ENCODE data around the gene FOS. TPM values are rescaled to one million over a fixed set of nuclear protein-coding genes. Genes with fewer than 3 reads are reported as not detected.

The FOS gene
- total and polyA plus RNA-seq, 2 experiments from 2014 or later = 47.3 to 54.8 TPM

- DNase-seq (ENCODE audit: low spot score) (no peak), ATAC-seq (no peak)
- H3K9me3 Mint-ChIP-seq = no peaks in the 10 kb centered on the region
- no peak overlapping the region for H2AFZ ChIP-seq
- H3K27me3 ChIP-seq (ENCODE audit: insufficient read depth) = no peaks in the 10 kb centered on the region
- H3K4me3 ChIP-seq = no peak overlapping the region
- no peaks in the 10 kb centered on the region for H3F3A ChIP-seq (replicated peaks; ENCODE audit: low read depth)
- no peak overlapping the region for H3K4me2 ChIP-seq
- peaks cover 14% of the 10 kb centered on the region for H3K4me1 Mint-ChIP-seq
- peaks cover 3% of the 10 kb centered on the region; the same call in 1 of the 2 replicates for H3K4me1 ChIP-seq (ENCODE audit: insufficient read depth)
- no peaks in the 10 kb centered on the region for H3K36me3 Mint-ChIP-seq (ENCODE audit: low read depth)
- H4K20me1 ChIP-seq (replicated peaks; ENCODE audit: insufficient read depth) = no peaks in the 10 kb centered on the region
- H3K27ac Mint-ChIP-seq = no peak overlapping the region
- H3K36me3 ChIP-seq (ENCODE audit: insufficient read depth) = no peaks in the 10 kb centered on the region
- no peaks in the 10 kb centered on the region for H3K9me2 ChIP-seq (ENCODE audit: insufficient read depth)
- no peak for TF ChIP-seq ZNF114 (CRISPR knock-in tag; IDR thresholded peaks at IDR 0.05)
- TF ChIP-seq POLR2AphosphoS5 (IDR thresholded peaks at IDR 0.05; ENCODE audit: low read depth) = no peak
- no peak for TF ChIP-seq REST (IDR thresholded peaks at IDR 0.05; ENCODE audit: unreplicated experiment)
- TF ChIP-seq JUNB (IDR thresholded peaks at IDR 0.05; ENCODE audit: unreplicated experiment) = no peak
- no peak overlapping the region for H3K4me3 Mint-ChIP-seq
- H3K79me2 ChIP-seq (replicated peaks; ENCODE audit: insufficient read depth) = no peaks in the 10 kb centered on the region
- H3K27ac ChIP-seq (ENCODE audit: low read depth) = no peak overlapping the region
- H3K27me3 Mint-ChIP-seq (ENCODE audit: insufficient read depth, low read depth, poor library complexity) = peaks cover 5% of the 10 kb centered on the region
Measured at GRCh38 chr14:75313294-75313693, 34.7 kb downstream of the FOS start.

GRCh38 chr14:75315144-75315543, 36.5 kb downstream of the FOS start:
- Histone ChIP-seq H3K4me2 (no peak overlapping the region), H3K27me3 (ENCODE audit: insufficient read depth) (no peaks in the 10 kb centered on the region), H3K4me3 (no peak overlapping the region), H3F3A (replicated peaks; ENCODE audit: low read depth) (no peaks in the 10 kb centered on the region), H3K36me3 (ENCODE audit: insufficient read depth) (no peaks in the 10 kb centered on the region), H3K79me2 (replicated peaks; ENCODE audit: insufficient read depth) (no peaks in the 10 kb centered on the region), H3K9me2 (ENCODE audit: insufficient read depth) (no peaks in the 10 kb centered on the region), H3K27ac (ENCODE audit: low read depth) (no peak overlapping the region), H3K4me1 (ENCODE audit: insufficient read depth) (peaks cover 3% of the 10 kb centered on the region; the same call in 1 of the 2 replicates), H4K20me1 (replicated peaks; ENCODE audit: insufficient read depth) (no peaks in the 10 kb centered on the region), H2AFZ (no peak overlapping the region)
- DNase-seq (ENCODE audit: low spot score) (no peak), ATAC-seq (no peak)
- H3K9me3 Mint-ChIP-seq = no peaks in the 10 kb centered on the region
- no peaks in the 10 kb centered on the region for H3K36me3 Mint-ChIP-seq (ENCODE audit: low read depth)
- H3K4me3 Mint-ChIP-seq = no peak overlapping the region
- no peak overlapping the region for H3K27ac Mint-ChIP-seq
- peaks cover 14% of the 10 kb centered on the region for H3K4me1 Mint-ChIP-seq
- H3K27me3 Mint-ChIP-seq (ENCODE audit: insufficient read depth, low read depth, poor library complexity) = peaks cover 5% of the 10 kb centered on the region
- TF ChIP-seq CTCF (conservative IDR thresholded peaks at IDR 0.05; ENCODE audit: low read depth in 2 of 2) (no peak), EZH2 (IDR thresholded peaks at IDR 0.05; ENCODE audit: low read depth, unreplicated experiment) (no peak), NANOG (IDR thresholded peaks at IDR 0.05; ENCODE audit: borderline replicate concordance) (no peak), EZH2phosphoT487 (IDR thresholded peaks at IDR 0.05; ENCODE audit: unreplicated experiment) (no peak), CREB1 (CRISPR knock-in tag; IDR thresholded peaks at IDR 0.05; ENCODE audit: low read depth) (no peak), ZNF462 (CRISPR knock-in tag; IDR thresholded peaks at IDR 0.05) (no peak)

Measured in GM23338 (cell line).